Stimulated activated naive CD8-positive, alpha-beta T cell treated with anti-CD3 and anti-CD28 coated beads, Interleukin-15, amount 100 ng/mL, for 72 hours (primary cell): ENCODE results near the gene TMEM185A.
"Not testable (repeated sequence)": the region's sequence is repeated elsewhere in the genome, so short reads cannot be mapped to it uniquely, and the experiment has no call there.

ENCODE experiments used
- ATAC-seq: fragments of 150-1000 bp; cut with Tn5 transposase; 2 replicates; pipeline ENCODE4 v1.10.0; 2021; ENCODE audit warnings: mild to moderate bottlenecking, moderate library complexity
- DNase-seq, 2 donors: peaks; one replicate each; pipeline ENCODE4 v3.0.0; 2021 to 2022
- H3K27ac Mint-ChIP-seq, 2 donors: one replicate each; pipeline ENCODE4 v1.8.0; 2022; ENCODE audit warnings: mild to moderate bottlenecking in 2 of 2, mixed read lengths in 2 of 2, moderate library complexity in 2 of 2
- H3K27me3 Mint-ChIP-seq: one replicate; pipeline ENCODE4 v1.8.0; 2022; ENCODE audit warnings: mixed read lengths
- H3K4me1 Mint-ChIP-seq: one replicate; pipeline ENCODE4 v1.8.0; 2022; ENCODE audit warnings: mild to moderate bottlenecking, mixed read lengths
- H3K4me3 Mint-ChIP-seq, 2 donors: one replicate each; pipeline ENCODE4 v1.8.0; 2022; ENCODE audit warnings: mild to moderate bottlenecking in 2 of 2, mixed read lengths in 2 of 2, moderate library complexity in 1 of 2
- H3K9me3 Mint-ChIP-seq, 2 donors: one replicate each; pipeline ENCODE4 v1.8.0; 2022; ENCODE audit warnings: mixed read lengths in 2 of 2

Gene TMEM185A

GRCh38 chrX:149638860-149639259 lies 7.3 kb upstream of the TMEM185A start:
- ATAC-seq, result no peak
- Mint-ChIP-seq H3K27me3 (no peaks in the 10 kb centered on the region), H3K9me3 (no peaks in the 10 kb centered on the region), H3K4me3 (no peak overlapping the region), H3K27ac (no peak overlapping the region), H3K4me1 (peaks cover 8% of the 10 kb centered on the region)
- no peak for DNase-seq

GRCh38 chrX:149633511-149633910 lies 1.9 kb upstream of the TMEM185A start:
- H3K27me3 Mint-ChIP-seq, result no peaks in the 10 kb centered on the region
- H3K4me3 Mint-ChIP-seq, result no peak overlapping the region

GRCh38 chrX:149630681-149631233 lies 835 bp downstream of the TMEM185A start:
- Mint-ChIP-seq H3K9me3 (no peaks in the 10 kb centered on the region), H3K27ac (peak overlapping the region; percentile 81), H3K4me3 (peak overlapping the region; percentile 91 to 94), H3K4me1 (peaks cover 46% of the 10 kb centered on the region), H3K27me3 (no peaks in the 10 kb centered on the region)
- DNase-seq (no peak), ATAC-seq (no peak)

More at GRCh38 chrX:149633511-149633910, 1.9 kb upstream of the TMEM185A start:
- H3K4me1 Mint-ChIP-seq, result peaks cover 28% of the 10 kb centered on the region
- H3K9me3 Mint-ChIP-seq, result no peaks in the 10 kb centered on the region
- no peak overlapping the region for H3K27ac Mint-ChIP-seq
- DNase-seq (no peak), ATAC-seq (no peak)

- H3K4me1 Mint-ChIP-seq, result peaks cover 46% of the 10 kb centered on the region
- no peaks in the 10 kb centered on the region for H3K27me3 Mint-ChIP-seq
- DNase-seq (no peak), ATAC-seq (no peak)
- peak overlapping the region; percentile 91 to 94 for H3K4me3 Mint-ChIP-seq
- H3K27ac Mint-ChIP-seq, result peak overlapping the region in 1 of 2 donors; percentile 78
- no peaks in the 10 kb centered on the region for H3K9me3 Mint-ChIP-seq
These were observed 1.7 kb downstream of the TMEM185A start for GRCh38 chrX:149629730-149630387.

DNA sequence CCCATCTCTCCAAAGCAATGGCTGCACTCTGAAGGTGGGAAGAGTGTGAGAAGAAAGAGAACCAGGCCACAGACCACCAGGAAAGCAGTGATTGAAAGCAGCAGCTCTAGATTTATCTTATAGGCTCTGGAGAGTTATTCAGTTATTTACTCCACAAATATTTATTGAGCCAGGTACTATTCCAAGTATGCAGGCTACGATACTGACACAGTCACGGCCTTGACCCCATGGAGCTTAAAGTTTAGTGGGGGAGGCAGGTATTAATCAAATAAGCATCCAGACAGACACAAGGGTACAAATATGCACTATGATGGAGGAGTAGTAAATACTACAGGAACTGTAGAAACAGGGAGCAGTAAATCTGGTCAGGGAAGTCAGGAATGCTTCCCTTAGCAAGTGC lies 2.8 kb downstream of the TMEM185A start:
- H3K4me3 Mint-ChIP-seq, result no peak overlapping the region
- no peak for DNase-seq
- no peak overlapping the region for H3K27ac Mint-ChIP-seq
- H3K27me3 Mint-ChIP-seq, result no peaks in the 10 kb centered on the region
- no peaks in the 10 kb centered on the region for H3K9me3 Mint-ChIP-seq
- ATAC-seq, result no peak
- peaks cover 52% of the 10 kb centered on the region for H3K4me1 Mint-ChIP-seq

DNA sequence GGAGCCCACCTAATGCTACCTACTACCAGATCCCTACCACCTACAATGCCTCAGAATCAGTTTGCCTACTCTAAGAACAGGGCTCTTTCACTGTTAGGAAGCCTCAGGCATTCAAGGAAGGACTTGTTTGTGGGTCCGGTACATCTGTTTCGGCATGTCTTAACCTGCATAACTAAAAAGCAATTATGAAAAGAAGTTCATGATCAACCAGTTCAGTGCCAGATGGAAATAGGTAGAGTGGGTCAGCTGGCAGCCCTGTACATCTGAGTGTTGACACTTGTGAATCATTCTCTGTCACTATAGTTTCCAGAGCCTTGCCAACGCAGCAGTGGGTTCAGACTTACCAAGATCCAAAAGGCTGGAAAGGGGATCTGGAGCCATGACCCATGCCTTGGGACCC lies 3.3 kb downstream of the TMEM185A start:
- DNase-seq (no peak), ATAC-seq (no peak)
- Mint-ChIP-seq H3K4me1 (peaks cover 53% of the 10 kb centered on the region), H3K27me3 (no peaks in the 10 kb centered on the region), H3K27ac (no peak overlapping the region), H3K4me3 (no peak overlapping the region), H3K9me3 (no peaks in the 10 kb centered on the region)

- not testable (repeated sequence) for H3K27me3 Mint-ChIP-seq, H3K27ac Mint-ChIP-seq, H3K9me3 Mint-ChIP-seq, DNase-seq, ATAC-seq, H3K4me3 Mint-ChIP-seq
- H3K4me1 Mint-ChIP-seq, result peaks cover 55% of the 10 kb centered on the region
These were observed 4.8 kb downstream of the TMEM185A start for GRCh38 chrX:149626829-149627228.

GRCh38 chrX:149619662-149620061 lies 11.9 kb downstream of the TMEM185A start:
- H3K9me3 Mint-ChIP-seq, DNase-seq, H3K27me3 Mint-ChIP-seq, H3K27ac Mint-ChIP-seq, H3K4me3 Mint-ChIP-seq, ATAC-seq: not testable (repeated sequence)
- peaks cover 16% of the 10 kb centered on the region for H3K4me1 Mint-ChIP-seq

DNA sequence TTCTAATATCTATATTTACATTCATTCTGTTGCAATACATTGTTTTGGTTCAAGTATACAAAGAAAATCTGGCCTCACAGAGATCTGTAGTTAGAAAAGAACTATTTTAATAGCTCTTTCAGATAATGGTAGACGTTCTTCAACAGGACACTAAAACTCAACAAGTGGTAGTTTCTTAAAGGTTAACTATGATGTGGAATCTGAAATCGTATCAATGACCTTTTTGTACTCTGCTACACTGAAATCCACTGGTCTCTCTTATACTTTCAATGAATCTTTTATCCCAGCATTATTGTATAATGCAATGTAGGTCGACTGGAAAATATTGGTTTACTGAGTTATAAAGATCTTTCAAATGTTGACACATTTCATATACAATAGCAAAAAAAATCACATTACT lies 12.7 kb downstream of the TMEM185A start:
- Mint-ChIP-seq H3K27me3 (no peaks in the 10 kb centered on the region), H3K27ac (no peak overlapping the region), H3K4me3 (no peak overlapping the region), H3K9me3 (no peaks in the 10 kb centered on the region), H3K4me1 (peaks cover 17% of the 10 kb centered on the region)
- DNase-seq (no peak), ATAC-seq (no peak)

DNA sequence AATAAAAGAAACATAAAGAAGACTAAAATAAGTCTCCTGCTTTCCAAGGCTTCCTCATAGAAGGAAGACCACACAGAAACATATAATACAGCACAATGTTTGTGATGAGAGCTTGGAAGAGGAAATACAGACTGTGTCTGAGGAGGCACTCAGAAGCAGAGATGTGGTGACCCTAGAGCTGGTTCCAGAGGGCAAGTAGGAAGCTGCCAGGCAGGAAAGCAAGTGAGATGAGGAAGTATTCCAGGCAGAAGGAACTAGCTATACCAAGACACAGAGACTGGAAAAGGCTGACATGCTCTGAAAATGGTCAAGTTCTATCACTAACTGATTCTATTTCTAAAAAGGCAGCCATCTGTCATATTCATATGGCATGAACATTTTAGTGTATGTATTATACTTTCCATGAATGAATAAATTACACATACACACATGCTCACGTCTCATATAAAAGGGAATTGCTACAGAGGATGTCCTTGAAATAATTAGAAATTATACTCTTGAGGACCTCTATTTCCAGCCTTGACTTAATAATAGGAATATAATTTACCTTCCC lies 19.9 kb downstream of the TMEM185A start:
- no peaks in the 10 kb centered on the region for H3K27me3 Mint-ChIP-seq
- peaks cover 7% of the 10 kb centered on the region for H3K4me1 Mint-ChIP-seq
- no peaks in the 10 kb centered on the region for H3K9me3 Mint-ChIP-seq
- H3K27ac Mint-ChIP-seq, result no peak overlapping the region
- H3K4me3 Mint-ChIP-seq, result no peak overlapping the region
- ATAC-seq (no peak), DNase-seq (no peak)

GRCh38 chrX:149610511-149610910 lies 21.1 kb downstream of the TMEM185A start:
- no peaks in the 10 kb centered on the region for H3K9me3 Mint-ChIP-seq
- no peaks in the 10 kb centered on the region for H3K27me3 Mint-ChIP-seq
- no peak for ATAC-seq
- no peak for DNase-seq
- no peak overlapping the region for H3K4me3 Mint-ChIP-seq
- H3K27ac Mint-ChIP-seq, result peak overlapping the region in 1 of 2 donors; percentile 49
- peaks cover 7% of the 10 kb centered on the region for H3K4me1 Mint-ChIP-seq

GRCh38 chrX:149607699-149608098 lies 23.9 kb downstream of the TMEM185A start:
- Mint-ChIP-seq H3K4me3 (no peak overlapping the region), H3K27ac (no peak overlapping the region), H3K9me3 (no peaks in the 10 kb centered on the region), H3K4me1 (no peaks in the 10 kb centered on the region), H3K27me3 (no peaks in the 10 kb centered on the region)
- no peak for DNase-seq
- no peak for ATAC-seq

DNA sequence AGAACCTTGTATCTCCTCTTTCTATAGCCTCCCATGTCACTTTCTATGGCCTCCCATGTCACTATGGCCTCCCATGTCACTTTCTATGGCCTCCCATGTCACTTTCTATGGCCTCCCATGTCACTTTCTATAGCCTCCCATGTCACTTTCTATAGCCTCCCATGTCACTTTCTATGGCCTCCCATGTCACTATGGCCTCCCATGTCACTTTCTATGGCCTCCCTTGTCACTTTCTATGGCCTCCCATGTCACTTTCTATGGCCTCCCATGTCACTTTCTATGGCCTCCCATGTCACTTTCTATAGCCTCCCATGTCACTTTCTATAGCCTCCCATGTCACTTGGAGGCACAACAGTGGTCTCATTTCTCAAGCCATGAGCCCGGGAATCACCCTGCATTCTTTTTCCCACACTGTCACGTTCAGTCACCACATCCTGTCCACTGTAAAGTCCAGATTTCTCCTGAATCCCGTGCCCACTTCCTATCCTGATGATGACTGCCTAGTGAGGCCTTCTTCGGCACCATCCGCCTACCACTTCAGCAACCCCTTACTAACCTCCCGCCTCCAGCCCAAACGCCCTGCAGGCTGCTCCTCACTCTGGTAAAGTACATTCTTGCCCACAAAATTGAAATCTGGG lies 26.2 kb downstream of the TMEM185A start:
- not testable (repeated sequence) for H3K4me3 Mint-ChIP-seq, ATAC-seq, H3K4me1 Mint-ChIP-seq, H3K27me3 Mint-ChIP-seq, DNase-seq, H3K27ac Mint-ChIP-seq, H3K9me3 Mint-ChIP-seq

- H3K4me1 Mint-ChIP-seq, H3K27me3 Mint-ChIP-seq: not testable (repeated sequence)
These were observed 33.0 kb downstream of the TMEM185A start for GRCh38 chrX:149598603-149599002.

GRCh38 chrX:149595943-149596342 lies 35.6 kb downstream of the TMEM185A start:
- H3K27me3 Mint-ChIP-seq, H3K4me3 Mint-ChIP-seq, DNase-seq, H3K4me1 Mint-ChIP-seq, H3K27ac Mint-ChIP-seq, H3K9me3 Mint-ChIP-seq, ATAC-seq: not testable (repeated sequence)

More at GRCh38 chrX:149598603-149599002, 33.0 kb downstream of the TMEM185A start:
- not testable (repeated sequence) for H3K27ac Mint-ChIP-seq, H3K4me3 Mint-ChIP-seq, DNase-seq, H3K9me3 Mint-ChIP-seq, ATAC-seq

- H3K27ac Mint-ChIP-seq, H3K4me3 Mint-ChIP-seq, ATAC-seq, H3K27me3 Mint-ChIP-seq, H3K4me1 Mint-ChIP-seq, DNase-seq, H3K9me3 Mint-ChIP-seq: not testable (repeated sequence)
These were observed 36.4 kb downstream of the TMEM185A start, which contains the start of gene HSFX2 for GRCh38 chrX:149595214-149595613. HSFX2 (minus strand) TSS chrX:149595314; CDS start chrX:149594700, 614 bp downstream.
